ENCODE data around the gene CHI3L1.

DNA sequence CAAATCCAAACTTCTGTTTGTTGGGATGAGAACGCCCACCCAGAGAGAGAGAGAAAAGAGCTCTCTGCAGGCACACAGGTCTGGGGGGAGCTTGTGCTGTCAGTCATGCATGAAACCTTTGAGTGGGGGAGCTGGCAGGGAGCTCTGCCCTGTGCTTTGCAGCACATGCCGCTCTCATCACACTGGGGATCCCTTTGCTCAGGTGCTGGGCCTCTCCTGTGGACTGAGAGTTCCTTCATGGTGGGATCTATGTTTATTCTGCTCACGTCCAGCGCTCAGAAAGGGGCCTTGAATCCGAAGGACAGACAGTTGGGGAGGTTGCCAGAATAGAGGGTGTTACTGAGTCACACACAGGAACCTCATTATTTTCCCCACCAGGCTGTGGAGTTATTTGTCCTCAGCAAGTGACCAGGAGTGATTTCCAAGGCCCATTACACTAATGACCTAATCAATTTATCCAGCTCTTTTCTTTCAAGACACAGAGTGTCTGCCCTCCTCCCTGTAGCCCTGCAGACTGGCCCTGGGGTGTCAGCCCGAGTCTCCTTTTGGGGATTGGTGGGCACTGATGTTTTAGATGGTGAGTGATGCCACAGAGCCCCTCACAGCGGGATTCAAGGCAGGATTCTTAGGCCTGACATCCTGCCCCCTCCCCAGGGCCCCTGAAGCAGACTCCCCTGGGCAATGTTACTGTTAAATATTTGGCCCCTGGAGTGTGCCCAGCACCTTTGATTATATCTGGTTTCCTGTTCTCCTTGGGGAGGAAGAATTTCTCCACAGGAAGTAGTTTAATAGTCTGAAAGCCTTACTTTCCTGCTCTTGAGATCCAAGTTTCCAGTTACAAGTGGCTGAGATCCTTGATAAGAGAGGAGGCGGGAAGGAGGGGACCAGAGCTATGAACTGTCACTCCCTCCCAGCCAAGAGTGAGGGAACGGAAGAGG lies 33.2 kb downstream of the CHI3L1 start:
- TF ChIP-seq EZH2 (IDR thresholded peaks at IDR 0.05; ENCODE audit: borderline replicate concordance, low read depth, low read length, severe bottlenecking): no peak
- TF ChIP-seq, protein P1, sequence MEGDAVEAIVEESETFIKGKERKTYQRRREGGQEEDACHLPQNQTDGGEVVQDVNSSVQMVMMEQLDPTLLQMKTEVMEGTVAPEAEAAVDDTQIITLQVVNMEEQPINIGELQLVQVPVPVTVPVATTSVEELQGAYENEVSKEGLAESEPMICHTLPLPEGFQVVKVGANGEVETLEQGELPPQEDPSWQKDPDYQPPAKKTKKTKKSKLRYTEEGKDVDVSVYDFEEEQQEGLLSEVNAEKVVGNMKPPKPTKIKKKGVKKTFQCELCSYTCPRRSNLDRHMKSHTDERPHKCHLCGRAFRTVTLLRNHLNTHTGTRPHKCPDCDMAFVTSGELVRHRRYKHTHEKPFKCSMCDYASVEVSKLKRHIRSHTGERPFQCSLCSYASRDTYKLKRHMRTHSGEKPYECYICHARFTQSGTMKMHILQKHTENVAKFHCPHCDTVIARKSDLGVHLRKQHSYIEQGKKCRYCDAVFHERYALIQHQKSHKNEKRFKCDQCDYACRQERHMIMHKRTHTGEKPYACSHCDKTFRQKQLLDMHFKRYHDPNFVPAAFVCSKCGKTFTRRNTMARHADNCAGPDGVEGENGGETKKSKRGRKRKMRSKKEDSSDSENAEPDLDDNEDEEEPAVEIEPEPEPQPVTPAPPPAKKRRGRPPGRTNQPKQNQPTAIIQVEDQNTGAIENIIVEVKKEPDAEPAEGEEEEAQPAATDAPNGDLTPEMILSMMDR (IDR thresholded peaks at IDR 0.05; ENCODE audit: borderline replicate concordance, extremely low read depth, low read length, poor library complexity, severe bottlenecking): no peak

All from DND-41 (cell line).